Stimulated activated naive B cell treated with anti-CD40 and anti-IgM and Interleukin-4, amounts not matched to agents 10 μg/mL and 1 μg/mL and 100 μg/mL, for 72 hours (primary cell): ENCODE data around the gene ERICH6B.

Experiments
- ATAC-seq, 2 donors: fragments of 150-1000 bp; cut with Tn5 transposase; replicated peaks; 2 replicates each; pipeline ENCODE4 v1.10.0; 2021; ENCODE audit warnings: moderate library complexity in 1 of 2
- DNase-seq: peaks from one replicate; pipeline ENCODE4 v3.0.0; 2021
- H3K27ac Mint-ChIP-seq: one replicate; pipeline ENCODE4 v1.8.0; 2022; ENCODE audit warnings: mild to moderate bottlenecking, mixed read lengths
- H3K27me3 Mint-ChIP-seq, 2 donors: one replicate each; pipeline ENCODE4 v1.8.0; 2022; ENCODE audit warnings: mixed read lengths in 2 of 2
- H3K36me3 Mint-ChIP-seq, 2 donors: one replicate each; pipeline ENCODE4 v1.8.0; 2022; ENCODE audit warnings: mixed read lengths in 2 of 2, mild to moderate bottlenecking in 1 of 2
- H3K4me1 Mint-ChIP-seq, 2 donors: one replicate each; pipeline ENCODE4 v1.8.0; 2022; ENCODE audit warnings: mixed read lengths in 2 of 2, mild to moderate bottlenecking in 1 of 2
- H3K4me3 Mint-ChIP-seq, 2 donors: one replicate each; pipeline ENCODE4 v1.8.0; 2022; ENCODE audit warnings: mild to moderate bottlenecking in 2 of 2, mixed read lengths in 2 of 2, moderate library complexity in 1 of 2
- H3K9me3 Mint-ChIP-seq, 2 donors: one replicate each; pipeline ENCODE4 v1.8.0; 2022; ENCODE audit warnings: mixed read lengths in 2 of 2, mild to moderate bottlenecking in 1 of 2

ERICH6B gene

DNA sequence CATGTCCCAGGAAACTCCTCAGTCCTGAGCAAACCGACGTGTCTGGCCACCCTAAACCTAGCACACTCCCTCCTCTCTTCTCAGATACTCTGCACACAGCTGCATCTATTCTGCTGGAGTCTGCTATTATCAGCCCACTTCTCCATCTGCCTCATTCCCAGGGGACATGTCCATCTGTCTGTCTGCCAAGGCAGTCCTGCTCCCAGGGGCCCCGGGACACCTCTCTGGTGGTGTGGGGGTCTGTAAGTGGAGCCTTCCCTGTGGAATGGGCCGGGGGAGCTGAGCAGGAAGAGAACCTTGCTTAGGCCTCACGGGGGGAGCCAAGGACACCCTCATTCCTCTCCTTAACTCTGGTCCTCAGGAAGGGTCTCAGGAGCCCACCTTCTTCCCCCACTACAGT lies 72.7 kb downstream of the ERICH6B start:
- Mint-ChIP-seq H3K27me3 (peaks cover 0 to 10% of the 10 kb centered on the region in 2 donors), H3K27ac (no peak overlapping the region), H3K36me3 (peaks cover 0 to 5% of the 10 kb centered on the region in 2 donors), H3K9me3 (peaks cover 0 to 2% of the 10 kb centered on the region in 2 donors), H3K4me3 (no peak overlapping the region), H3K4me1 (peaks cover 12 to 22% of the 10 kb centered on the region in 2 donors)
- ATAC-seq (no peak), DNase-seq (no peak)

DNA sequence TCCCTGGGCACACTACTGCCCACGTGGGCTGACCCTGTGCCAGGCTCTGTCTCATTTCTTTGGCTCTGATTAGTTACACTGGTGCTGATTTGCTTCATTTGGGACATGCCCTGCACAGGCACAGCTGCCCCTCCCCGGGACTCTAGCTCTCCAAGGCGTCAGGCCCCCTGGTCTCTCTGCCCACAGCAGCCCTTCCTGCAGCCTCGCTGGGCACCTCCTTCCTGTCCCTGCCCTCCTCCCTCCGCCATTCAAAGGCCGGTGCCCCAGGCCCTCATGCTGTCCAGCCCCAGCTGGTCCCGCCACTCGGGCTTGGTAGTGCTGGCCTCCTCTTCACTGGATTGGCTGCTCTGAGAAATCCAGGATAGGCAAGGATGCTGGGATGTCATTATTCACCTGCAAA lies 73.1 kb downstream of the ERICH6B start:
- no peak overlapping the region for H3K4me3 Mint-ChIP-seq
- no peak for DNase-seq
- peaks cover 0 to 5% of the 10 kb centered on the region in 2 donors for H3K27me3 Mint-ChIP-seq
- peaks cover 12 to 22% of the 10 kb centered on the region in 2 donors for H3K4me1 Mint-ChIP-seq
- no peak overlapping the region for H3K27ac Mint-ChIP-seq
- H3K9me3 Mint-ChIP-seq = peaks cover 0 to 2% of the 10 kb centered on the region in 2 donors
- peaks cover under 1 to 5% of the 10 kb centered on the region in 2 donors for H3K36me3 Mint-ChIP-seq
- ATAC-seq = no peak

DNA sequence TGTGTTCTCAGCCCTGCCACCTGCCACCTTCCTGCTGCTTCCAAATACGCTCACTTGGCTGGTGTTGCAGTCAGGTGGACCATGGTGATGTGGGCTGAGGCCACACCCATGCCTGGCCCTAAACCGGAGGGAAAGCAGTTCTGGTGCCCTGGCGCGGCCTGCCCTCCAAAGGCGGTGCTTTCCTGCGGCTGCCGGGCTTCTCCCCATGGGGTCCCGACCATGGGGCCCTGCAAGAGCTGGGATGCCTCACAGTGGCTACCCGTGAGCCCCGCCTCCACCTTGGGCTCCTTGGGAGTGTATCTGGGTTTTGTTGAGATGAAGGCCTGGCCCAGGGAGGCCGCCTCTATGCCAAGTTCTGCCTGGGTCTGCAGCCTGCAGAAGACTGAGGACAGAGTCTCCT lies 73.7 kb downstream of the ERICH6B start:
- ATAC-seq = no peak

GRCh38 chr13:45540864-45541263 lies 74.7 kb downstream of the ERICH6B start:
- Mint-ChIP-seq H3K27me3 (peaks cover 0 to 5% of the 10 kb centered on the region in 2 donors), H3K4me3 (no peak overlapping the region), H3K27ac (no peak overlapping the region), H3K9me3 (peaks cover 0 to 2% of the 10 kb centered on the region in 2 donors), H3K4me1 (peaks cover 3 to 10% of the 10 kb centered on the region in 2 donors), H3K36me3 (peaks cover 5% of the 10 kb centered on the region in 2 donors)
- no peak for DNase-seq
- no peak for ATAC-seq

More for the DNA sequence above, 73.7 kb downstream of the ERICH6B start:
- H3K4me1 Mint-ChIP-seq = peaks cover 12 to 20% of the 10 kb centered on the region in 2 donors
- peaks cover 0 to 5% of the 10 kb centered on the region in 2 donors for H3K27me3 Mint-ChIP-seq
- peaks cover 5% of the 10 kb centered on the region in 2 donors for H3K36me3 Mint-ChIP-seq
- DNase-seq = no peak
- H3K27ac Mint-ChIP-seq = no peak overlapping the region
- H3K4me3 Mint-ChIP-seq = no peak overlapping the region
- peaks cover 0 to 2% of the 10 kb centered on the region in 2 donors for H3K9me3 Mint-ChIP-seq

DNA sequence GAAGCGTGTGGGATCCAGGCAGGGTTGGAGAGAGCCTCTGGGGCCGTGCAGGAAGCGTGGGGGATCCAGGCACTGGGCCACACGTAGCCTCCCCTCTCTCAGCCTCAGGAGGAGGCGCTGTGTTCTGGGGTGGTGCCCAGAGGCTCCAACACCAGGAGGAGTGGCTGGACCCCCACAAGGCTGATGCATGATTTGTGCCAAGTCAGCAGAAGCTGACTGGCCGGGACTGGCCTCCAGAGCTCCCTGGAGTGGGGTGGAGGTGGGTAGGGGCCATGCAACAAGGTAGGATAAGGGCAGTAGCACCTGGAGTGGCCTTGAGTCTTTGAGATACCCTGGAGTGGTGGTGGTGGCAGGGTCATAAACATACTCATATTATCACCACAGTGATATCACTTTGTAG lies 75.3 kb downstream of the ERICH6B start:
- Mint-ChIP-seq H3K27ac (no peak overlapping the region), H3K36me3 (peaks cover 6 to 7% of the 10 kb centered on the region in 2 donors)
- DNase-seq = no peak

DNA sequence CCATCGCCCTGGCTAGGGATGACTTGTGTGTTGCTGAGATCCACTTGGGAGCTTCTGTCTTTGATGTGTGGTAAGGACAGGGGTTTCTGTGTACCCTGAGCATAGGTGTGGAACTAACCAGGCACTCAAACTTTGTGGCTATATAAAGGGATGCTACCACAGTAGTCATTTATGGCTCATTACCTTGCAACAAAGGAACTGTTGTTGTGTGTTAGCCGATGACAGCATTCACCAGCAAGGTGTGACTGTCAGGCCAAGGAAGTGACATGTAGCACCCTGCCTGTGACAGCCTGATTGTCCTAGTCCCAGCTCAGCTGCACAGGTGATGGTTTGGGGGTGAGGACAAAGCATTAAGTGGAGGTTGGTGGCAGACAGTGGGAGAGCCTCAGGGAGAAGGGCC lies 77.2 kb downstream of the ERICH6B start:
- Mint-ChIP-seq H3K4me3 (no peak overlapping the region), H3K27ac (no peak overlapping the region), H3K4me1 (no peaks in the 10 kb centered on the region), H3K9me3 (no peaks in the 10 kb centered on the region), H3K27me3 (no peaks in the 10 kb centered on the region), H3K36me3 (peaks cover 17 to 22% of the 10 kb centered on the region in 2 donors)
- DNase-seq (no peak), ATAC-seq (peak in 1 of 2 donors; percentile 10)

More for the DNA sequence above, 75.3 kb downstream of the ERICH6B start:
- ATAC-seq = no peak
- peaks cover 0 to 3% of the 10 kb centered on the region in 2 donors for H3K27me3 Mint-ChIP-seq
- no peak overlapping the region for H3K4me3 Mint-ChIP-seq
- H3K9me3 Mint-ChIP-seq = peaks cover 0 to 2% of the 10 kb centered on the region in 2 donors
- H3K4me1 Mint-ChIP-seq = peaks cover 1 to 5% of the 10 kb centered on the region in 2 donors

DNA sequence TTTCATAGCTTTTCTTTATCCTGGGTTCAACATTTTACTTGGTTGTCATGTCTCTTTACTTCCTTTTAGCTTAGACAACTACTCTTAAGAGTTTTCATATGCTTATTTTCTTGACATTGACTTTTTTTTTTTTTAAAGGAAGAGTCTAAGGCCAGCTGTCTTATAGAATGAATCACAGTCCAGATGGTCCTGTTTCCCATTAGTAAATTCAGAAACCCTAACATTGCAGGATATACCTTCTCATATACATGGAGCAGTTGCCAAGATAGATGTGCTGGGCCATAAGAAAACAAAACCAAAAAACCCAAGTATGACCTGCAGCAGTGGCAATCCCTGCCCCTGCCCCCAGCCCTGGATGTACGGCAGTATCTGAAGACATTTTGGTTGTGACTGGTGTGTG lies 78.0 kb downstream of the ERICH6B start:
- Mint-ChIP-seq H3K4me1 (no peaks in the 10 kb centered on the region), H3K9me3 (no peaks in the 10 kb centered on the region), H3K27me3 (no peaks in the 10 kb centered on the region), H3K36me3 (peaks cover 23 to 29% of the 10 kb centered on the region in 2 donors), H3K27ac (no peak overlapping the region), H3K4me3 (no peak overlapping the region)
- ATAC-seq = no peak
- no peak for DNase-seq

DNA sequence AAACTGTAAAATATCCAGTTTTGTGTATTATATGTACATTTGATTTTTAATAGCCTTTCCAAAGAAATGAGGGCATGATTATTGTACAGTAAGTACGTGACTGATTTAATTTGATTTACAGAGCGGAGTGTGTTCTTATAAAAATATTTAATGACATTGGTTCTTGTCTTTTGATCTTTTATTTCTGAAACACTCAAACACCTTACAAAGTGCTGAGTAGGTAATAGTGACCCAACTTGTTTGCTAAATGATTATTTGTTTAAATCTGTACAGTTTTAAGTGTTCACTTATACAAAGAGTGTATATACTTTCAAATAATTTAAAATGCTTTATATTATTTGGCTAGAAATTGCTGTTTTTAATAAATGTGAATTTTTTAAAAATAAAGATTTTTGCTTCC lies 79.3 kb downstream of the ERICH6B start:
- DNase-seq = no peak
- H3K27me3 Mint-ChIP-seq = no peaks in the 10 kb centered on the region
- H3K36me3 Mint-ChIP-seq = peaks cover 27 to 37% of the 10 kb centered on the region in 2 donors
- ATAC-seq = no peak
- no peaks in the 10 kb centered on the region for H3K9me3 Mint-ChIP-seq
- H3K4me3 Mint-ChIP-seq = no peak overlapping the region
- H3K4me1 Mint-ChIP-seq = no peaks in the 10 kb centered on the region
- no peak overlapping the region for H3K27ac Mint-ChIP-seq

- Mint-ChIP-seq H3K36me3 (peaks cover 34 to 44% of the 10 kb centered on the region in 2 donors), H3K27ac (no peak overlapping the region), H3K9me3 (no peaks in the 10 kb centered on the region), H3K4me1 (no peaks in the 10 kb centered on the region), H3K27me3 (no peaks in the 10 kb centered on the region), H3K4me3 (no peak overlapping the region)
- no peak for DNase-seq
- no peak for ATAC-seq
Measured at GRCh38 chr13:45534604-45535003, 80.9 kb downstream of the ERICH6B start.

DNA sequence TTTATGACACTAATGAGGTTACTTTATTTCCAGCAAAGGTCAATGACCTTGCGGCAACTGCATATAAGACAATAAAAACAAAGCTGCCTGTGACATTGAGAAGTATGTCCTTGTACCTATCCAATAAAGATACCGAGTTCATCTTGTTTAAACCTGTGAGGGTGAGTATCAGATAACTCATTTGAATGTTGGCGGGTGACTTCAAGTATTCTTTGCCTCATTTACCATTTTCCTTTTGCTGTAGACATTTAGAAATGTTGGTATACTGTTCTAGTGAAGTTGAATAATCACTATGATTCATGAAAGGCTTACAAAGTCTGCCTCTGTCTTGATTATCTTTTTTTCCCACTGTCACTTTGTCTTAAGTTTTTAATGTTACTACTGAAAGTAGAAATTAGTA lies 85.8 kb downstream of the ERICH6B start:
- H3K4me1 Mint-ChIP-seq = no peaks in the 10 kb centered on the region
- DNase-seq (no peak), ATAC-seq (no peak)
- H3K36me3 Mint-ChIP-seq = peaks cover 35 to 53% of the 10 kb centered on the region in 2 donors
- no peak overlapping the region for H3K27ac Mint-ChIP-seq
- H3K4me3 Mint-ChIP-seq = no peak overlapping the region
- no peaks in the 10 kb centered on the region for H3K27me3 Mint-ChIP-seq
- no peaks in the 10 kb centered on the region for H3K9me3 Mint-ChIP-seq

- ATAC-seq (no peak), DNase-seq (no peak)
- Mint-ChIP-seq H3K27ac (no peak overlapping the region), H3K27me3 (no peaks in the 10 kb centered on the region), H3K4me1 (no peaks in the 10 kb centered on the region), H3K4me3 (no peak overlapping the region), H3K9me3 (no peaks in the 10 kb centered on the region), H3K36me3 (peaks cover 27 to 45% of the 10 kb centered on the region in 2 donors)
Measured at GRCh38 chr13:45527699-45528462, 87.7 kb downstream of the ERICH6B start.

DNA sequence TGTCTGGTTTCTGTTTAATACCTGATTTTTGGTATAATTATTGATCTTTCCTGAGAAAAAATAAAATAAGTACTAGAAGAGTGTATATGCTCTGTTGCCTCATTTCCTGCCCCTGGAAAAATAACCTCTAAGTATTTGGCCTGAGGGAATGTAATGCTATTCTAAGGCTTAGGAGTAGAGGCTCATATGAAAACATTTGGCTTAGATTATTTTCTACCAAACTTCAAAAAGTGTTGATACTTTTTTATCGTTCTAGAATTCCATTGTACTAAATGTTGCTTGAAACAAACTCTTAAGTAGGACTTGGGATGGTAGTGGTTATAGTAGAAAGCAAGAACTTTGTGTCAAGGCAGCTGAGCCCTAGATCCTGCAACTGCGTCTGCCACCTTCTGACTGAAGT lies 93.0 kb downstream of the ERICH6B start:
- ATAC-seq (no peak), DNase-seq (no peak)
- Mint-ChIP-seq H3K36me3 (peaks cover 39 to 68% of the 10 kb centered on the region in 2 donors), H3K27me3 (no peaks in the 10 kb centered on the region), H3K9me3 (no peaks in the 10 kb centered on the region), H3K4me3 (no peak overlapping the region), H3K4me1 (no peaks in the 10 kb centered on the region), H3K27ac (no peak overlapping the region)

GRCh38 chr13:45521297-45521696 lies 94.2 kb downstream of the ERICH6B start:
- no peaks in the 10 kb centered on the region for H3K27me3 Mint-ChIP-seq
- peaks cover 38 to 62% of the 10 kb centered on the region in 2 donors for H3K36me3 Mint-ChIP-seq
- no peak overlapping the region for H3K4me3 Mint-ChIP-seq
- H3K9me3 Mint-ChIP-seq = no peaks in the 10 kb centered on the region
- ATAC-seq (no peak), DNase-seq (no peak)
- H3K4me1 Mint-ChIP-seq = no peaks in the 10 kb centered on the region
- H3K27ac Mint-ChIP-seq = peak overlapping the region; percentile 27

DNA sequence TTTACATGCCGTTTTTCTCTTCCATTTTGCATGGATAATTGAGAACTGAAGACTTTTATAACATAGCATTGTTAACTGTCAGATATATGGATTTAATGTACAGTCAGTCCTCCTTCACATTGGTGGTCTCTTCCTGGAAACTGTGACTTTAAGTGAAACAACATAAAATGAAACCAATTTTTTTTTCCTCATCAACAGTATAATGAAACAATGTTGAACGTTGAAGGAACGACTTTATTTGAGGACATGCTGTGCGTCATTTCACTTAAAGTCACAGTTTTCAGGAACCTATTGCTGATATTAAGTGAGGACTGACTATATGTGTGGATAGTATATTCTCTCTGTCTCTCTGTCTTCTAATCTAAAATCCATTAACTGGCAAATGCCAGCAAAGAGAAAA lies 96.0 kb downstream of the ERICH6B start:
- H3K36me3 Mint-ChIP-seq = peaks cover 37 to 54% of the 10 kb centered on the region in 2 donors
- no peak overlapping the region for H3K27ac Mint-ChIP-seq
- no peaks in the 10 kb centered on the region for H3K4me1 Mint-ChIP-seq
- H3K9me3 Mint-ChIP-seq = no peaks in the 10 kb centered on the region
- no peak overlapping the region for H3K4me3 Mint-ChIP-seq
- ATAC-seq (no peak), DNase-seq (no peak)
- no peaks in the 10 kb centered on the region for H3K27me3 Mint-ChIP-seq

- Mint-ChIP-seq H3K27me3 (no peaks in the 10 kb centered on the region), H3K4me1 (no peaks in the 10 kb centered on the region), H3K9me3 (no peaks in the 10 kb centered on the region), H3K27ac (no peak overlapping the region), H3K4me3 (no peak overlapping the region), H3K36me3 (peaks cover 35 to 51% of the 10 kb centered on the region in 2 donors)
- no peak for ATAC-seq
- DNase-seq = no peak
Measured at GRCh38 chr13:45518525-45519245, 96.9 kb downstream of the ERICH6B start.
